ENCODE measurements around the gene CACNA2D2. TPM values are rescaled to one million over a fixed set of nuclear protein-coding genes. Genes with fewer than 3 reads are reported as not detected.

Gene CACNA2D2
- total RNA-seq, 1 donor from 2014 or later, result 0.40 TPM

DNA sequence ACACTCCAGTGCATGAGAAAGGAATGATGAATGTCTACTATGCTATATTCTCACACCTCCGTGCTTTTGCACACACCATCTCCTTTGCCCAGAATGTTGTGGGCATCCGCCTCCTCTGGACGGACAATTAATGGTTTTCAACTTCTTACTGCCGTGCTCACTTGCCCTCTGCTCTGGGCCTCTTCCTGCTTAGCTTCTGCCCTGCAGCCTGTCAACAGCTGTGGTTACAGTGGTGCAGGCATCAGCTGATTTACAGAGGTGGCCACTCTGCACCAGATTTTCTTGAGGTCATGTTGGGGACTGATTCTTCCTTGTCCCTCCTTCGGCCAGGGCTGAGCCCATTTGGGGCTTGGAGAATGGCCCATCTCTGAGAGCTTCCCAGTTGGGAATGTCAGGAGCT, 87.6 kb downstream of the CACNA2D2 start:
- Mint-ChIP-seq H3K27ac (ENCODE audit: unreplicated experiment) (no peak overlapping the region), H3K27me3 (ENCODE audit: low read depth) (peaks cover 13% of the 10 kb centered on the region), H3K4me1 (ENCODE audit: low read depth) (no peaks in the 10 kb centered on the region), H3K36me3 (ENCODE audit: low read depth) (no peaks in the 10 kb centered on the region), H3K9me3 (ENCODE audit: low read depth) (no peaks in the 10 kb centered on the region), H3K4me3 (ENCODE audit: unreplicated experiment) (no peak overlapping the region)
- TF ChIP-seq, protein P1, sequence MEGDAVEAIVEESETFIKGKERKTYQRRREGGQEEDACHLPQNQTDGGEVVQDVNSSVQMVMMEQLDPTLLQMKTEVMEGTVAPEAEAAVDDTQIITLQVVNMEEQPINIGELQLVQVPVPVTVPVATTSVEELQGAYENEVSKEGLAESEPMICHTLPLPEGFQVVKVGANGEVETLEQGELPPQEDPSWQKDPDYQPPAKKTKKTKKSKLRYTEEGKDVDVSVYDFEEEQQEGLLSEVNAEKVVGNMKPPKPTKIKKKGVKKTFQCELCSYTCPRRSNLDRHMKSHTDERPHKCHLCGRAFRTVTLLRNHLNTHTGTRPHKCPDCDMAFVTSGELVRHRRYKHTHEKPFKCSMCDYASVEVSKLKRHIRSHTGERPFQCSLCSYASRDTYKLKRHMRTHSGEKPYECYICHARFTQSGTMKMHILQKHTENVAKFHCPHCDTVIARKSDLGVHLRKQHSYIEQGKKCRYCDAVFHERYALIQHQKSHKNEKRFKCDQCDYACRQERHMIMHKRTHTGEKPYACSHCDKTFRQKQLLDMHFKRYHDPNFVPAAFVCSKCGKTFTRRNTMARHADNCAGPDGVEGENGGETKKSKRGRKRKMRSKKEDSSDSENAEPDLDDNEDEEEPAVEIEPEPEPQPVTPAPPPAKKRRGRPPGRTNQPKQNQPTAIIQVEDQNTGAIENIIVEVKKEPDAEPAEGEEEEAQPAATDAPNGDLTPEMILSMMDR (IDR thresholded peaks at IDR 0.05), result no peak
- no peak for DNase-seq (ENCODE audit: low spot score)

DNA sequence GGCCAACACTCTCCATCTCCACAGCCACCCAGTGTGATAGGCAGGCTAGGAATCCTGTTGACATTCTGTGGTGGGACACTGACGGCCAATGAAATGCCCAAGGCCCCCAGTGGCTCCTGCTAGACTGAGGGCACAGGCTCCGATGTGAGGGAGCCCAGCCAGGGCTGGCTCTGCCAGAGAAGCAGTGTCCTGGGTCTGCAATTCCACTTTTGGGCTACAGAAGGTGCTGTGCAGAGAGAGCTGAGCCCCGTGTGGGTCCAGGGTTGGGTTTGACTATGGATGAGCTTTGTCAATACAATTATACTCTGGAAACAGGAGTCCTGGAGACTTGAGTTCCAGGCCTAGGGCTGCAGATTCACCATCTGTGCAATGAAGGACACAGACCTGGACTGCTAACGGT, 88.4 kb downstream of the CACNA2D2 start:
- Mint-ChIP-seq H3K9me3 (ENCODE audit: low read depth) (no peaks in the 10 kb centered on the region), H3K4me3 (ENCODE audit: unreplicated experiment) (no peak overlapping the region), H3K4me1 (ENCODE audit: low read depth) (no peaks in the 10 kb centered on the region), H3K27ac (ENCODE audit: unreplicated experiment) (no peak overlapping the region), H3K27me3 (ENCODE audit: low read depth) (peaks cover 16% of the 10 kb centered on the region), H3K36me3 (ENCODE audit: low read depth) (no peaks in the 10 kb centered on the region)
- TF ChIP-seq, protein P1 (IDR thresholded peaks at IDR 0.05), result peak; percentile 33
- no peak for DNase-seq (ENCODE audit: low spot score)

DNA sequence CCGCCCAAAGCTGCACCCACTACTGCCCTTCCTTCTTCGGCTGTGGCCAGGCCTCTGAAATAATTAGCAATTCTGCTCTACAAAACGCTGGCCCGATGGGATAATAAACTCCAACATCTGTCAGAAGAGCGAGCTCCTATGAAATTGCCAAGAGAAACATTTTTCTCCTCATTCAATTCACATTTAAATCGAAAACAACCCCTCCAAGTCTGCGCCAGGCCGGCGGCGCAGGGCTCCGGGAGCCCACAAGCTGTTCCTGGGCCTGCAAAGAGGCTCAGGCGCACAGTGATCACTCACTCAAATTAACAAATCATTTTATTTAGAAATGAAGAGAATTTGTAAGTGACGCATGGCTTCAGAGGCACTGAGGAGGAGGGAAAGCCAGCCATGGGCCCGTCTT, 88.8 kb downstream of the CACNA2D2 start:
- Mint-ChIP-seq H3K27ac (ENCODE audit: unreplicated experiment) (no peak overlapping the region), H3K27me3 (ENCODE audit: low read depth) (peaks cover 16% of the 10 kb centered on the region), H3K36me3 (ENCODE audit: low read depth) (no peaks in the 10 kb centered on the region), H3K4me1 (ENCODE audit: low read depth) (no peaks in the 10 kb centered on the region), H3K4me3 (ENCODE audit: unreplicated experiment) (no peak overlapping the region), H3K9me3 (ENCODE audit: low read depth) (no peaks in the 10 kb centered on the region)
- no peak for DNase-seq (ENCODE audit: low spot score)
- TF ChIP-seq, protein P1 (IDR thresholded peaks at IDR 0.05), result no peak

DNA sequence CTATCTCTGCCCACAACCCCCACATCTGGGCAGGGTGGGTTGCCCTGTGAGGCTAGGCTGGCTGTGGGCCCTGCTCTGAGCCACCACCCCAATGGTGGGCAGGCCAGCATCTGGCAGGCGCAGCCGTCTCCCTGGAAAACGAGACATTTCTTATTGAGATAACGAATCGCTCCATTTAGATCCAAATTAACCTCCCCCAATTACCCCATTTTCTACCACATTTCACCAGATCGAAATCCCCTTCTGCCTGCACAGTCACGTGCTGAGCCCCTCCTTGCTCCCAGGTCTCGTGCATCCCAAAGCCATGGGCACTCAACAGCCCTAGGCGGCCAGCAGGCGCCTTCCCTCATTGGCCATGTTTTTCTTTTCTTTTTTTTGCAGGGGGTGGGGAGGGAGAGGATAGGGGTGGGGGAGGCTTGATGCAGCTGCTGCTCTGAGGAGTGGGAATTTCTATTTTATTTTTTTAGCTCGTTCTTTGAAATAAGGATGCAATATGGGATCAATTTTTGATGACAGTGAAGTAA, 91.1 kb downstream of the CACNA2D2 start:
- TF ChIP-seq, protein P1 (IDR thresholded peaks at IDR 0.05), result no peak
- Mint-ChIP-seq H3K36me3 (ENCODE audit: low read depth) (no peaks in the 10 kb centered on the region), H3K4me3 (ENCODE audit: unreplicated experiment) (no peak overlapping the region), H3K4me1 (ENCODE audit: low read depth) (no peaks in the 10 kb centered on the region), H3K27me3 (ENCODE audit: low read depth) (peaks cover 21% of the 10 kb centered on the region), H3K27ac (ENCODE audit: unreplicated experiment) (no peak overlapping the region), H3K9me3 (ENCODE audit: low read depth) (no peaks in the 10 kb centered on the region)
- DNase-seq (ENCODE audit: low spot score), result no peak

DNA sequence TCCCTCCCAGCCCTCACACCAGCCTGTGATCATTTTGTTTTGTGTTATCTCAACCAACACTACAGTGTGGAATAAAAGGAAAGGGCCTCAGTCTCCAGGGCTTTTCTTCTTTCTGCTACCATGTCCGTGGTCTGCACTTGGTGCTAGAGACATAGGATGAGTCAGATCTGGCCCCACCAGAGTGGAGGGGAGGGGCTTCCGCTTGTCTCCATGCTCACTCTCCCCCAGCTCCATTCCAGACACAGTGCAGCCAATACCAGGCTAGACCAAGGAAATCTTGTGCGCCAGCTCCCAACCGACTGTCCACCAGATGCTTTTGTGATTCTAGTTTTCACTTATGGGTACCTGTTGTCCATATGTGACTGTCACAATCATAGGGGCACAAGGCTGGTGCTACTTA, 92.2 kb downstream of the CACNA2D2 start:
- peaks cover 22% of the 10 kb centered on the region for H3K27me3 Mint-ChIP-seq (ENCODE audit: low read depth)
- H3K36me3 Mint-ChIP-seq (ENCODE audit: low read depth), result no peaks in the 10 kb centered on the region
- TF ChIP-seq, protein P1 (IDR thresholded peaks at IDR 0.05), result no peak
- no peaks in the 10 kb centered on the region for H3K9me3 Mint-ChIP-seq (ENCODE audit: low read depth)
- H3K4me3 Mint-ChIP-seq (ENCODE audit: unreplicated experiment), result no peak overlapping the region
- no peaks in the 10 kb centered on the region for H3K4me1 Mint-ChIP-seq (ENCODE audit: low read depth)
- H3K27ac Mint-ChIP-seq (ENCODE audit: unreplicated experiment), result no peak overlapping the region
- DNase-seq (ENCODE audit: low spot score), result no peak

Data from chondrocyte (in vitro differentiated cells).